SH-SY5Y (cell line): ENCODE measurements around the gene MPLKIP.

Experiments used
- GATA2 ChIP-seq: IDR thresholded peaks from 2 replicates; pipeline ENCODE4 v1.6.1; 2011; ENCODE audit warnings: mild to moderate bottlenecking, low read depth, low read length
- GATA3 ChIP-seq: IDR thresholded peaks from 2 replicates; pipeline ENCODE4 v1.6.1; 2011; ENCODE audit warnings: low read depth, mild to moderate bottlenecking, low read length, moderate library complexity

MPLKIP gene

DNA sequence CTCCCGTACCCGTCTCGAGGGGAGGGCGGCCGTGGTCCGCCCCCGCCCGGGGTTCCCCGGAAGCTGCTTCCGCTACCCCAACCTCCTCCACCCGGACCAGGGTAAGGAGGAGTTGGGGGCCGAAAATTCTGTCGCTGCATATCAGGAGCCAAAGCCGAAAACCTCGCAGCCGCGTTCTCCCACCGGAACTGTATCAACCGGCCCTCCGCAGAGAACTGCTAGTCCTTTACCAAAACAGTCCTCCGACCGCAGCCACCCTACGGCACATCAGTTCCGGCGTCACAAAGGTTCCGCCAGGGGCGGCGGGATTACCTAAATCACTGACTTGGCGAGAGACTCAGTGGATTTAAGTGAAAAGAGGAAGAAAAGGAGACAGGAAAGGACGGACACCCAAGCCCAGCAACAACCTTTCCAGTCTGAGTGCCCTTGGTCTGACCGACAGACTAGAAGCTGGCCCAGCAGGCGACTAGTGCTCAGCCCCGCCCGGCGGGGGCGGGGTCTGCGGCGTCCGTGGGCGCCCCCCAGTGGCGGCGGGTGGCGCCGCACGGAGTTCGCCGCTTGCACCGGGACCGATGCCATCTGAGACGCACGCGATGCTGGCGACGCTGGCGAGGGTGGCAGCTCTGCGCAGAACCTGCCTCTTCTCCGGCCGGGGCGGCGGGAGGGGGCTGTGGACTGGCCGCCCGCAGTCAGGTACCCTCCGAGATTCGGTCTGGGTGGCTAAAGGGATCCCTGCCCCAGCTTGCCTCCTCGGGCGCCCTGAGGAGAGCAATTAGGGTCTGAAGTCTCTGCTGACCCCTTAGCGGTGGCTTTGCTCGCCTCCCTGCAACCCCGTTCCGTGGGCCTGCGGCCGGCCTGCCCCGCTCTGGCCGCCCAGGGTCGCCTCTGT, at the start of gene MPLKIP, which contains the start of gene SUGCT:
Gene MPLKIP (minus strand): TSS at position 195 of the 889 bp plus-strand sequence. CDS start 55 bp downstream, at position 140.
Gene SUGCT (plus strand): TSS at position 578 of the 889 bp plus-strand sequence.
- TF ChIP-seq GATA2 (peak; percentile 26; the same call in 1 of the 2 replicates), GATA3 (no peak)

DNA sequence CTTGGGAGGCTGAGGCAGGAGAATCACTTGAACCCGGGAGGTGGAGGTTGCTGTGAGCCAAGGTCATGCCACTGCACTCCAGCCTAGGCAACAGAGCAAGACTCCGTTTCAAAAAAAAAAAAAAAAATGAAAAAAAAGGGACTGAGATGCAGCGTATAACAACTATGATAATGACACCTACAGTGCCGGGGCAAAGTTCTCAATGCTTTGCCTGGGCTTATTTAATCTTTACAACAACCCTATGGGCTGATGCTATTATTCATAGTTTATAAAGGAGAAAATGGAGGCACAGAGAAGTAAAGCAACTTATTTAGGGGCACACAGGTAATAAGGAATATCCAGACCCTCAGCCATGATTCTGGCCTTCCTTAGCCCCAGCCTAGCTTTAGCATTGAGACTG, 48.0 kb upstream of the MPLKIP start:
- TF ChIP-seq GATA3 = no peak
- no peak for TF ChIP-seq GATA2

DNA sequence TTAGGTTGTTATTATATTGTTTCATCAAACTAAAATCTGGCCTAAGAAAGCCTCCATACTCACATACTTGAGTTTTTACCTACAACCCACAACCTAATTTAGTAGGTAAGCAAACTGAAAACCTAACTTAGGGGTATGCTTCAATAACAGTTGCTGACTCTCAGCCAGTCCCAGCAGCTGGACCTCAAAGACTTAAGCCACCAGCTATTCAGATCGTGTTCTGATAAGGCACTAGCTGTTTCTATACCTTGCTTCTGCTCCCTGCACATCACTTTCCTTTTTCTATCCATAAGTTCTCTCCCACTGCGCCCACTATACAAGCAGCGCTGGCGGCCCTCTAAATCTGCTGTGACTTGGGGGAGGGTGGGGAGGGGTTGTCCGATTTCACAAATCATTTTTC, 42.6 kb upstream of the MPLKIP start:
- TF ChIP-seq GATA2 (peak; percentile 69), GATA3 (peak; percentile 45)

DNA sequence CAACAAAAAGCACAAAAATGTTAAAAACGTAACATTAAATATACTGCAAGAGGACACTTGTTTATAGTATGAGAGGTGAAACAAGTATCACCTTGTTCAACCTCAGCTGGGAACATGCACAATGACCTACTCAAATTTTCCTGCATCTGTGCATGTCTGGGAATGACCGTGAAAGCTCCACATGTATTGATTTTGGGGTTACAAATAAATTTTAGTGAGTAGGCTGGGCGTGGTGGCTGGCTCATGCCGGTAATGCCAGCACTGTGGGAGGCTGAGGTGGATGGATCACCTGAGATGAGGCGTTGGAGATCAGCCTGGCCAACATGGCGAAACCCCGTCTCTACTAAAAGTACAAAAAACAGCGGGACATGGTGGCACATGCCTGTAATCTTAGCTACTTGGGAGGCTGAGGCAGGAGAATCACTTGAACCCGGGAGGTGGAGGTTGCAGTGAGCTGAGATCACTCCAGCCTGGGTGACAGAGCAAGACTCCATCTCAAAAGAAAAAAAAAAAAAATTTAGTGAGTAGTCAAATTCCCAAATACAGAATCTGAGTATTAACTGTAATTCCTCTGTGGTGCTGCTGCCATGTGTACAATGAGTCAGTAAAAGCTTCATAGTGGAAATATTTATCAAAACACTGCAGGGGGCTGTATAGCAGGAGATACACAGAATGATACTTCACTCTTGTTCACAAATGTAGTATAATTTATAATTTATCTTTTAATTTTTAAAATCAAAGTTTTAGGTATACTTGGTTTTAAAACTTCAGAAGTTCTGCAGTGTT, 41.5 kb upstream of the MPLKIP start:
- TF ChIP-seq GATA2 (no peak), GATA3 (no peak)

DNA sequence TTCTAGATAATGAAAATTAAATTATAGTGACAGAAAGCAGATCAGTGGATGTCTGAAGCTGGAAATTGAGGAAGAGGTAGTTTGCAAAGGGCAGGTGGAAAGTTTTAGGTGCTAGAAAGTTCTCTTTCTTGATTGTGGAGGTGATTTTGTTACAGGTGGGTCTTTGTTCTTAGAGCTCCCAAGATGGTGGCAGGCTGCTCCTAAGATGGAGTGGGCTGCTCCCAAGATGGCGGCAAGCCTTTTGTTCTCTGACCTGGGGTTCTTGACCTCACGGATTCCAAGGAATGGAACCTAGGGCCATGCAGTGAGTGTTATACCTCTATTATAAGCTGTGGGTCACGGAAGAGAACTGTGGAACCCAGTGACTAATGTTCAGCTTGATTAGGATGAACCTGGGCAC, 32.9 kb upstream of the MPLKIP start:
- no peak for TF ChIP-seq GATA3
- TF ChIP-seq GATA2 = no peak

DNA sequence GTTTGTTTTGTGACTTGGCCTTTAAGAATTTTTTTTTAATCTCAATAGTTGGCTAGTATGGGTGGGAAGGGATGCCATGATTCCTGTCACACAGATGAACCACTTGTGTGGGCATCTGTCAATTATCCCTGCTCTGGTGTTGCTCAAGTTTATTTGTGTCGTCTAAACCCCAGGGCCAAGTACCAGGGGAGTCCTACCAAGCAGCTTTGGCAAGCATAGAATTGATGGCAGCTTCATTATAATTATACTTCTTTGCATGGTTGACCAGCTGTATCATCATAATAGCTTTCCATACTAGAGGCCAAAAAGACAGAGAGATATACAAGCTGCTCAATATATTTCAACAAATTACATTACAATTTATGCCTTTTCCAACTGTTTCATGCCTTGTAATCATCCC, 30.8 kb upstream of the MPLKIP start:
- TF ChIP-seq GATA2 (no peak), GATA3 (no peak)

DNA sequence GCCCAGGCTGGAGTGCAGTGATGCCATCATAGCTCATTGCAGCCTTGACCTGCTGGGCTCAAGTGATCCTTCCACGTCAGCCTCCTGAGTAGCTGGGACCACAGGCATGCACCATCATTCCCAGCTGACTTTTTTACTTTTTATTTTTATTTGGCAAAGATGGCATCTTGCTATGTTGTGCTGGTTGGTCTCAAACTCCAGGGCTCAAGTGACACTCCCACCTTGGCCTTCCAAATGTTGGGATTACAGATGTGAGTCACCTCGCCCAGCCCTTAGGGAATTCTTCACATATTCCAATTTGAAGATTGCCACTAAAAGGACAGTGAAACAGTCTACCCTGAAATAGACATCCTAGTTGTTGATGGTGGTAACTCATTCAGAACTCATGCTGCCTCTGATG, 28.1 kb upstream of the MPLKIP start:
- TF ChIP-seq GATA2 = no peak
- no peak for TF ChIP-seq GATA3

DNA sequence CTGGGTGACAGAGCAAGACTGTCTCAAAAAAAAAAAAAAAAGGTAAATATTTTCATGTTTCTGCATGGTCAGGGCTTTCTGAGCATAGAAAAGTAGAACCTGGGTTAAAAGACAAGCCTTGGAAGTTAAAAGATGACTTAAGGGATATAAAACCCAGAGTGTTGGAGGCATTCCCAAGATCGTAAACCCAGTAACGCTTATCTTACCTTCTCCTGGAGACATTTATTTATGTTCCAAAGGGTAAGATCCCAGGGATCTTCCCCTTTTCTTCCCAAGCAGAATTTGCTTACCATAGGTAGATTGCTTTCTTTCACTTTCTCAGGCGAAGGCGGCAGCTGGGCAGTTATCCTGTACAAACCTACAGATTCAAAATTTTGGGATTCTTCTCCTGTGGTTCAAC, 22.6 kb upstream of the MPLKIP start:
- TF ChIP-seq GATA3 (no peak), GATA2 (no peak)

DNA sequence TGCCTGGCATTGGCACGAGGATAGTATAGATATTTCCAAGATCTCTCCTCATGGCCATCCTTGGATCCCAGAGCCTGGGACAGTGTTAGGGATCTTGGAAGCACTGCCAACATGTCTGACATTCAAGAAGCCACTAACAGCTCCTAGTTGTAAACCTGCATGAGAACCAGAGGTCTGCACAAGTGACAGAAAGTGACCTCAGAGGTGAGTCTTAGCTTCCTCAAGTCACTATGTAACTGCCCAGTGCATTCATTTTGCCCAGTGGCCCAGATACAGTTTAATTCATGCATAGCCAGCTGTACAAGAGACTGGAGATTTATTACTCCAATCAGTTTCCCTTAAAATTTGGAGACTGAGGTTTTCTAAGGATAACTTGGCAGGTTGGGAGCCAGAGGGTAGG, 17.1 kb upstream of the MPLKIP start:
- TF ChIP-seq GATA2 = no peak
- no peak for TF ChIP-seq GATA3

DNA sequence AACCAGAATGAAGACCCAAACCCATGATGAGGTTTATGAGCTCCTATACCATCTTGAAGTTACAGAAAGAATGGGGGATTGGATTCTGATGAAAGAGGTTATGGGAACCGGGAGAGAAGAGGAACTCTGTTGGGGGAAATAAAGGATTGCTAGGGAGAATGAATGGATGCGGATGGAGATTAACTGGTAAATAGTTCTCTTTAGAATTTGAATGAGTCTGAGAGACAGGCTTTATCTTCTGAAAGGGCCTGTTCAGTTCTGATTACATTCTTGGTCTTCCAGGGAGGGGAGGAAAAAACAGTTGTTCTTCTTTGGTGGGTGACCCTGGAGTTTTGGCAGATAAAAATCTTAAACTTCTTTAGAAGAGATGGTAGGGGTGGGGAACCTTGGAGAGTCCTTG, 14.2 kb upstream of the MPLKIP start:
- no peak for TF ChIP-seq GATA2
- no peak for TF ChIP-seq GATA3

DNA sequence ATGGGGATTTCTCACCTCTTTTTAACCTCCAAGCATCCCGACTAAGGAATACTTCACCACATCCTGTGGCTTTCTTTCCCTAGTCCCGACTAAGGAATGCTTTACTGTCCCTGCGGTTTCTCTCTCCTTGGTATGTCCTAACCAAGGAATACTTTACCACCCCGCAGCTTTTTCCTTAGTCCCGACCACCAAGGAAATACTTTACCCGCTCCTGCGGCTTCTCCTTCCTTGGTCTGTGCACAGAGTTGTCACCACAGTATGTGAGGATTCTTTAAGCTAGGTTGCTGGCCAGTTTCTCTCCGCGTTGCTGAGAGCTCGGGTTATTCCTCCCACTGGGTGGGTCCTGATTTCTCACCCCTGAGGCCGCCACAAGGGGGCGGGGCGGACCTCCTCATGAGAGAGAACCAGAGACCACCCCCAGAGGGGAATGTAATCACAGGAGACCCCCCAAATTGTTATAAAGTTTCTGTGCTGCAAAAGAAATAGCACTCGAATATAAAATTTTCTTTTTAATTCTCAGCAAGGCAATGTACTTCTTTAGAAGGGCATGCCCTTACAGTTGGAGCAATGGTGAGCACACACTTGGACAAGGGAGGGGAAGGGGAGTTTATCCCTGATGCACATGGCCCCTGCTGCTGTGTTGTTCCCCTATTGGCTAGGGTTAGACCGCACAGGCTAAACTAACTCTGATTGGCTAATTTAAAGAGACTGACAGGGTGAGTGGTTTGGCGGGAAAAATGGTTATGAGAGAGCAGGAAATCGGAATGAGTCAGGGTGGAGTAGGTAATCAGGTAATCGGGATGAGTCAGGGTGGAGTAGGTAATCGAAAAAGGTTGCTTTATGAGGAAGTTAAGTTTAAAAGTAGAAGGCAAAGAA, 13.2 kb upstream of the MPLKIP start:
- TF ChIP-seq GATA3 (no peak), GATA2 (no peak)

DNA sequence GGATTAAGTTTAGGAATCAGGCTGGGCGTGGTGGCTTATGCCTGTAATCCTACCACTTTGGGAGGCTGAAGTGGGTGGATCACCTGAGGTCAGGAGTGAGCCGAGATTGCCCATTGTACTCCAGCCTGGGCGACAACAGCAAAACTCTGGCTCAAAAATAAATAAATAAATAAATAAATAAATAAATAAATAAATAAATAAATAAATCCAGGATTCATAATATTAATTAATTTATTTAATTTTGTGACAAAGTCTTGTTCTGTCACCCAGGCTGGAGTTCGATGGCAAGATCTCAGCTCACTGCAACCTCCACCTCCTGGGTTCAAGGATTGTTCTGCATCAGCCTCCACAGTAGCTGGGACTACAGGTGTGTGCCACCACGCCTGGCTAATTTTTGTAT, 4.6 kb upstream of the MPLKIP start:
- TF ChIP-seq GATA2 (no peak), GATA3 (no peak)

DNA sequence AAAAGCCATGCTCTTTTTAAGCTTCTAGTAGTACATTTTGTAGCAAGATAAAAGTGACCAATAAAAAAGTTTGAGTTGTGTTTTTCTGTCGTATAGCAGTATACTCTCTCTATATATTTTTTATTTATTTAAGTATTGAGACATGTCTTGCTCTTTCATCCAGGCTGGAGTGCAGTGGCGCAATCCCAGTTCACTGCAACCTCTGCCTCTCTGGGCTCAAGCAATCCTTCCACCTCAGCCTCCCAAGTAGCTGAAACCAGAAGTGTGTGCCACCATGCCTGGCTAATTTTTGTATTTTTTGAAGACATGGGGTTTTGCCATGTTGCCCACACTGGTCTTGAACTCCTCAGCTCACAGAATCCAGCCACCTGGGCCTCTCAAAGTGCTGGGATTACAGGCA, 3.1 kb upstream of the MPLKIP start:
- TF ChIP-seq GATA2 = no peak
- no peak for TF ChIP-seq GATA3

DNA sequence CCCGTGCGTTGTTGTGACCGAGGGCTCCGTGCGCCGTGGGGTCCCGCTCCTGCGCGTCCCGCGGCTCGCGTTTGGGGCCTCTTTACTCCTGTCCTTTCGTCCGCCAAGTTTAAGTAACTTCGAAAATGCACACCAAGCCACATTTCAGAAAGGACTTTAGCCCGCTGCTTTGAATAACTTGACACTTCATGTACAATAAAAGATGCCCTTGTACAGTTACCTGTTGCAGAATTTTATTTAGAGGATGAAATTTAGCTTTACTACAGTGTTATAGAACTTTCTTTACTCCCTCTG, 842 bp upstream of the MPLKIP start:
- no peak for TF ChIP-seq GATA2
- TF ChIP-seq GATA3 = no peak
